ENCODE measurements around the gene SYCE3.
A peak's percentile ranks its signal among the peaks of the same experiment; 100 is the strongest.
"Not testable (repeated sequence)": the region's sequence is repeated elsewhere in the genome, so short reads cannot be mapped to it uniquely, and the experiment has no call there.

The SYCE3 gene

GRCh38 chr22:50546326-50547262 lies 16.1 kb downstream of the SYCE3 start:
- peak; percentile 34 for DNase-seq (ENCODE audit: low spot score)
- no peak for TF ChIP-seq CTCF (IDR thresholded peaks at IDR 0.05; ENCODE audit: extremely low read depth, missing control alignments)

GRCh38 chr22:50545522-50546325 lies 17.0 kb downstream of the SYCE3 start, which contains the start of gene KLHDC7B:
TSS of gene KLHDC7B (plus strand) at chr22:50545899. CDS start at chr22:50546244, 345 bp downstream.
- DNase-seq (ENCODE audit: low spot score): peak; percentile 51
- no peak for TF ChIP-seq CTCF (IDR thresholded peaks at IDR 0.05; ENCODE audit: extremely low read depth, missing control alignments)

- peak; percentile 54 for DNase-seq (ENCODE audit: low spot score)
- TF ChIP-seq CTCF (IDR thresholded peaks at IDR 0.05; ENCODE audit: extremely low read depth, missing control alignments): no peak
Observed at GRCh38 chr22:50544746-50545253, 17.9 kb downstream of the SYCE3 start.

- peak; percentile 88 for DNase-seq (ENCODE audit: low spot score)
- TF ChIP-seq CTCF (IDR thresholded peaks at IDR 0.05; ENCODE audit: extremely low read depth, missing control alignments): peak; percentile 74
Observed at GRCh38 chr22:50544078-50544745, 18.5 kb downstream of the SYCE3 start.

GRCh38 chr22:50542416-50542927 lies 20.2 kb downstream of the SYCE3 start:
- DNase-seq (ENCODE audit: low spot score): peak; percentile 80
- no peak for TF ChIP-seq CTCF (IDR thresholded peaks at IDR 0.05; ENCODE audit: extremely low read depth, missing control alignments)

- DNase-seq (ENCODE audit: low spot score): not testable (repeated sequence)
Observed at GRCh38 chr22:50541667-50542026, 21.1 kb downstream of the SYCE3 start.

- TF ChIP-seq CTCF (IDR thresholded peaks at IDR 0.05; ENCODE audit: extremely low read depth, missing control alignments): no peak
Observed at GRCh38 chr22:50540381-50540780, 22.3 kb downstream of the SYCE3 start.

More at GRCh38 chr22:50540381-50540780, 22.3 kb downstream of the SYCE3 start:
- DNase-seq (ENCODE audit: low spot score): no peak

Data from GM20000 (cell line).